Endothelial cell of umbilical vein (primary cell): Measurements from ENCODE around the gene DCX. TPM values are rescaled to one million over a fixed set of nuclear protein-coding genes. Genes with fewer than 3 reads are reported as not detected.

ENCODE experiments used
- BruUV-seq: library from RNA; stranded (reverse); fragments of 400-500 nt; replicated peaks from 2 replicates; lab custom pipeline; 2021; lab: Mats Ljungman, UMichigan
- CTCF ChIA-PET: fragments of 300-600, 350-600 bp; sonication (Branson Sonifier 250); formaldehyde crosslinking; loops from one replicate; lab custom pipeline; 2021; ENCODE audit warnings: antibody characterized with exemption, inconsistent platforms; lab: Charles Lee
- POLR2A ChIA-PET: fragments of 300-600, 350-600 bp; sonication (Branson Sonifier 250); formaldehyde crosslinking; loops from one replicate; lab custom pipeline; 2021; ENCODE audit warnings: antibody characterized with exemption, inconsistent platforms; lab: Charles Lee
- DNase-seq: peaks from one replicate; pipeline ENCODE4 v3.0.0-alpha.2; 2011; ENCODE audit warnings: low read depth, low spot score
- FAIRE-seq: peaks from 2 replicates; lab custom pipeline; 2011; peaks lifted over from hg19 to GRCh38; lab: Jason Lieb, UNC
- H2AFZ ChIP-seq: 2 replicates; pipeline ENCODE4 v1.6.0; 2012; ENCODE audit warnings: low read depth, low read length, control low read depth, inconsistent platforms
- H3K27ac ChIP-seq: 2 replicates; pipeline ENCODE4 v1.5.1; 2011; ENCODE audit warnings: low read depth, mild to moderate bottlenecking, control low read depth, low read length, moderate library complexity; ENCODE audit not compliant: insufficient read depth
- H3K27me3 ChIP-seq, 2 experiments: 2 replicates each; pipeline versions ENCODE4 v1.6.0 to v1.6.1; 2011; ENCODE audit warnings: low read length in 2 of 2, mixed read lengths in 1 of 2; ENCODE audit not compliant: control insufficient read depth in 2 of 2, insufficient read depth in 2 of 2
- H3K36me3 ChIP-seq, 2 experiments: 2 replicates in 1 of 2; 3 replicates in 1 of 2; pipeline ENCODE4 v1.5.1; 2011; ENCODE audit warnings: low read length in 2 of 2, mild to moderate bottlenecking in 1 of 2, moderate library complexity in 1 of 2; ENCODE audit not compliant: control insufficient read depth in 2 of 2, insufficient read depth in 2 of 2; ENCODE audit errors: extremely low read depth in 1 of 2
- H3K4me1 ChIP-seq: 3 replicates; pipeline ENCODE4 v1.5.1; 2011; ENCODE audit warnings: mild to moderate bottlenecking, low read length; ENCODE audit not compliant: control insufficient read depth, insufficient read depth; ENCODE audit errors: extremely low read depth
- H3K4me2 ChIP-seq: 2 replicates; pipeline ENCODE4 v1.6.1; 2011; ENCODE audit warnings: low read length, control low read depth, mixed read lengths; ENCODE audit not compliant: insufficient read depth
- H3K4me3 ChIP-seq, 3 experiments: fragments of 200-600 bp in 1 of 3; sonication (generic), shearing (Covaris generic) in 1 of 3; replicated peaks in 1 of 3; 2 replicates each; pipeline ENCODE4 v1.5.1; 2011 to 2016; ENCODE audit warnings: control low read depth in 3 of 3, low read length in 3 of 3, mild to moderate bottlenecking in 2 of 3, inconsistent platforms in 1 of 3, low read depth in 1 of 3, moderate library complexity in 1 of 3; ENCODE audit not compliant: insufficient read depth in 1 of 3
- H3K79me2 ChIP-seq: 2 replicates; pipeline ENCODE4 v1.6.0; 2012; ENCODE audit warnings: low read length, inconsistent platforms; ENCODE audit not compliant: control insufficient read depth, insufficient read depth
- H3K9ac ChIP-seq: replicated peaks from 2 replicates; pipeline ENCODE3; 2011; ENCODE audit warnings: low read length, control low read depth; ENCODE audit not compliant: insufficient read depth; ENCODE audit errors: extremely low read depth
- H3K9me1 ChIP-seq: replicated peaks from 3 replicates; pipeline ENCODE4 v1.6.0; 2011; ENCODE audit warnings: mild to moderate bottlenecking, low read length; ENCODE audit not compliant: control insufficient read depth, insufficient read depth; ENCODE audit errors: extremely low read depth
- H3K9me3 ChIP-seq: replicated peaks from 2 replicates; pipeline ENCODE4 v1.5.1; 2012; ENCODE audit warnings: low read length, inconsistent platforms; ENCODE audit not compliant: control insufficient read depth, insufficient read depth
- H4K20me1 ChIP-seq: replicated peaks from 2 replicates; pipeline ENCODE3; 2011; ENCODE audit warnings: mild to moderate bottlenecking, low read length; ENCODE audit not compliant: control insufficient read depth, insufficient read depth; ENCODE audit errors: extremely low read depth
- CTCF ChIP-seq, 2 donors: IDR thresholded peaks; 1 replicate in 1 of 2; 2 replicates in 1 of 2; pipeline ENCODE4 v1.5.1; 2011; ENCODE audit warnings: low read length in 2 of 2, mild to moderate bottlenecking in 2 of 2, moderate library complexity in 2 of 2, control low read depth in 1 of 2, inconsistent platforms in 1 of 2, low read depth in 1 of 2; ENCODE audit not compliant: insufficient read depth in 1 of 2; ENCODE audit errors: extremely low read depth in 1 of 2
- EZH2 ChIP-seq: IDR thresholded peaks from 2 replicates; pipeline ENCODE4 v1.6.1; 2012; ENCODE audit warnings: borderline replicate concordance, low read depth, mild to moderate bottlenecking, moderate library complexity, low read length, inconsistent platforms; ENCODE audit not compliant: severe bottlenecking
- FOS ChIP-seq: IDR thresholded peaks from 2 replicates; pipeline ENCODE4 v1.6.1; 2011; ENCODE audit warnings: mild to moderate bottlenecking, low read length, moderate library complexity, borderline replicate concordance; ENCODE audit not compliant: insufficient read depth
- GATA2 ChIP-seq: IDR thresholded peaks from 2 replicates; pipeline ENCODE4 v1.7.0; 2011; ENCODE audit warnings: low read depth, mild to moderate bottlenecking, moderate library complexity, mixed read lengths, low read length; ENCODE audit not compliant: insufficient read length, insufficient read depth
- MAX ChIP-seq: IDR thresholded peaks from 2 replicates; pipeline ENCODE4 v1.6.1; 2011; ENCODE audit not compliant: insufficient read depth, insufficient read length
- MYC ChIP-seq: IDR thresholded peaks from one replicate; pipeline ENCODE4 v1.6.1; 2011; ENCODE audit warnings: mild to moderate bottlenecking, low read depth, low read length
- POLR2A ChIP-seq: IDR thresholded peaks from 2 replicates; pipeline ENCODE4 v1.6.1; 2012; ENCODE audit warnings: low read depth, mild to moderate bottlenecking, control low read depth, low read length
- POLR2AphosphoS5 ChIP-seq: IDR thresholded peaks from 2 replicates; pipeline ENCODE4 v1.6.1; 2012; ENCODE audit warnings: low read depth, mild to moderate bottlenecking, control low read depth, low read length, moderate library complexity; ENCODE audit not compliant: insufficient read depth
- dilution Hi-C: fragments of 300-500 bp; cut with MboI; formaldehyde crosslinking; loops from one replicate; pipeline ENCODE4 v1.15.0; 2019; ENCODE audit warnings: low sequenced_read_pairs; ENCODE audit not compliant: extremely low pct_ligation_motif_present
- intact Hi-C: fragments of 100-400 bp; cut with micrococcal nuclease; formaldehyde crosslinking; loops from one replicate; pipeline ENCODE4 v1.10.0; 2022
- polyA plus RNA-seq, 4 experiments: library from polyadenylated mRNA; depleted of rRNA in 3 of 4; stranded (reverse) in 3 of 4; unstranded in 1 of 4; fragments of >200 nt; gene quantifications; 2 replicates each; pipeline versions ENCODE4 v1.2.1 to v1.2.3, GENCODE V29; 2011 to 2012; ENCODE audit warnings: missing spikeins in 1 of 4
- total RNA-seq: library from RNA; stranded (reverse); gene quantifications from 2 replicates; pipeline ENCODE4 v1.2.3, GENCODE V29; 2021

DCX gene
- total and polyA plus RNA-seq, 2 donors (not counting 3 experiments of a cell fraction or from before 2014, with no cell fraction given): not detected

GRCh38 chrX:111319451-111319850 is 92.5 kb downstream of the DCX start:
- H3K4me2 ChIP-seq: no peak overlapping the region
- ChIA-PET POLR2A (no interaction called here), CTCF (no interaction called here)
- no peaks in the 10 kb centered on the region for H3K9me3 ChIP-seq
- FAIRE-seq (no peak), DNase-seq (no peak)
- dilution Hi-C loops (no loop called here), intact Hi-C loops (no loop called here)
- BruUV-seq: no TSS peak
- H3K36me3 ChIP-seq: no peaks in the 10 kb centered on the region
- no peaks in the 10 kb centered on the region for H3K79me2 ChIP-seq
- H3K9ac ChIP-seq: no peak overlapping the region
- no peak overlapping the region for H3K4me3 ChIP-seq
- H3K9me1 ChIP-seq: no peaks in the 10 kb centered on the region
- no peak overlapping the region for H3K27ac ChIP-seq
- no peak for TF ChIP-seq FOS
- no peak for TF ChIP-seq CTCF (IDR thresholded peaks at IDR 0.05; ENCODE audit: extremely low read depth in 1 of 2, insufficient read depth in 1 of 2, low read depth in 1 of 2, low read length in 2 of 2)
- TF ChIP-seq MAX: no peak
- no peak for TF ChIP-seq EZH2
- no peak for TF ChIP-seq GATA2
- TF ChIP-seq MYC: no peak
- no peak for TF ChIP-seq POLR2AphosphoS5
- no peak for TF ChIP-seq POLR2A
- no peak overlapping the region for H2AFZ ChIP-seq
- no peaks in the 10 kb centered on the region for H4K20me1 ChIP-seq
- H3K27me3 ChIP-seq: no peaks in the 10 kb centered on the region
- H3K4me1 ChIP-seq: no peaks in the 10 kb centered on the region
